GM21737 (cell line): ENCODE data around the gene PTH1R.

Experiments used
- ATAC-seq: cut with Tn5 transposase; IDR thresholded peaks from one replicate; pipeline ENCODE4 v1.9.1; 2021; ENCODE audit warnings: mild to moderate bottlenecking, moderate library complexity; ENCODE audit not compliant: unreplicated experiment

PTH1R gene

GRCh38 chr3:46897829-46898320 lies 20.4 kb downstream of the PTH1R start:
- ATAC-seq = no peak

GRCh38 chr3:46898321-46899150 lies 21.0 kb downstream of the PTH1R start:
- no peak for ATAC-seq

DNA sequence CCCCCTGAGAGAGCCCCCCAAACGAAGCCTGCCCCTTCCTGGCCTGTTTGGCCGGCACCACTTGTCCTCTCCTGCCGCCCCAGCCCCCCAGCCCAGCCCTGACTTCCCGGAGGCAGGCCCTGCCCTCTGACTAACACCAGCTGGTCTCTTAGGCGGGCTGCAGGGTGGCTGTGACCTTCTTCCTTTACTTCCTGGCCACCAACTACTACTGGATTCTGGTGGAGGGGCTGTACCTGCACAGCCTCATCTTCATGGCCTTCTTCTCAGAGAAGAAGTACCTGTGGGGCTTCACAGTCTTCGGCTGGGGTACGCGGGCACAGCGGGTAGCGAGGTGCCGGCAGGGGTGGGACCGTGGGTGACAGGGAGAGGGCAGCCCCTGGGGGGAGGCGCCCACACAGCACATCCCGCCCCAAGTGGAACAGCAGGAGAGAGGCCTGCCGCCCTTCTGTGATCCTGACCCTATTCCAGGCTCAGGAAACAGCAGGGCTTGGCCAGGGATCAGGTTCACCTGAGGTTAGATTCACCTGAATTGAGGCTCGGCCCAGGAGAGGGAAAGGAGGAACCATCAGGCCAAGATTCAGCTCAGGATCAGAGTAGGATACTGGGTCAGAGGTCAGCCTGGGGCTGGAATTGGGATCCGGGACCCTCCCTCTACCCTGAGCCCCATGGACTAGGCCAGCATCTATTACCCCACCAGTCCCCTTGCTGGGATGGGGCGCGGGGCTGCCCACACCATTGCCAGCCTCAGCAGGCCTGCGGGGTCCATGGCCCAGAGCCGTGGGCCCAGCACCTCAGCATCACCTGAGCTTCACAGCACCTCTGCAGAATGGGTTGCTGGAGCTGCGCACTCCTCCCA lies 21.9 kb downstream of the PTH1R start:
- no peak for ATAC-seq

DNA sequence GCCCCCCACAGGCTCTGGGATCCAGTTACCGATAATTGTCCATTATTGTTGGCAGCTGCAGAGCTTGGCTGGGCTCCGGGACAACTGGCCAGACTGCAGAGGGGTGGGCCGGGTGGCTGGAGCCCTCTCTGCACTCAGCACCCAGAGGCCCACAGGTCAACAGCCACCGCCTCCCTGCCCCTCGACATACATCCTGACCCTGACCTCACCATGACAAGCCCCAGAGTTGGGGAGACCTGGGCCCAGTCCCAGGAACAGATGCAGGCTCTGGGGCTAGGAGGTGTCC lies 22.4 kb downstream of the PTH1R start:
- no peak for ATAC-seq

GRCh38 chr3:46900356-46900755 lies 22.8 kb downstream of the PTH1R start:
- no peak for ATAC-seq

GRCh38 chr3:46901061-46901460 lies 23.5 kb downstream of the PTH1R start:
- ATAC-seq = no peak

DNA sequence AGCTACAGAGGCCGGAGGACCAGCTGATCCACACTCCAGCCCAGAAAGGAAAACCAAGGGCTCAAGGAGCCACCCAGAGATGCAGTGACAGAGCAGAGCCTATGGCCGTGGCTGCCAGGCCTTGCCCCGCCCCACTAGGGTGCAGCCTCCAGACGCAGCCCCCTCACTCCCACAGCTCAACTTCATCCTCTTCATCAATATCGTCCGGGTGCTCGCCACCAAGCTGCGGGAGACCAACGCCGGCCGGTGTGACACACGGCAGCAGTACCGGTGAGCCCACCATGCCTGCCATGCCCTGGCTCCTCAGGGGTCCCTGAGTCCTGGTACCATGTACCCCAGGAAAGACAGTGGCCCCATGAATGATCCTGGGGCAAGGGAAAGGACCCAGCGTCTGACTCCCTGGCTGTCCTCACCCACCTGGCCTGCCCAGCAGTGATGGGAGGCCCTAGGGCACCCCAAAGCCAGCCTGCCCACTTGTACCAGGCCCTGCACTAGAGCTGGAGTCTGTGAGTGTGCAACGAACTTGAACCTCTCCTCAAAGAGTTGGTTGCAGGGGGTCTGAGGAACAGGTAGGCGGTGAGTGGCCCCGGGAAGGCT lies 24.2 kb downstream of the PTH1R start:
- no peak for ATAC-seq

GRCh38 chr3:46902188-46902631 lies 24.7 kb downstream of the PTH1R start:
- no peak for ATAC-seq

DNA sequence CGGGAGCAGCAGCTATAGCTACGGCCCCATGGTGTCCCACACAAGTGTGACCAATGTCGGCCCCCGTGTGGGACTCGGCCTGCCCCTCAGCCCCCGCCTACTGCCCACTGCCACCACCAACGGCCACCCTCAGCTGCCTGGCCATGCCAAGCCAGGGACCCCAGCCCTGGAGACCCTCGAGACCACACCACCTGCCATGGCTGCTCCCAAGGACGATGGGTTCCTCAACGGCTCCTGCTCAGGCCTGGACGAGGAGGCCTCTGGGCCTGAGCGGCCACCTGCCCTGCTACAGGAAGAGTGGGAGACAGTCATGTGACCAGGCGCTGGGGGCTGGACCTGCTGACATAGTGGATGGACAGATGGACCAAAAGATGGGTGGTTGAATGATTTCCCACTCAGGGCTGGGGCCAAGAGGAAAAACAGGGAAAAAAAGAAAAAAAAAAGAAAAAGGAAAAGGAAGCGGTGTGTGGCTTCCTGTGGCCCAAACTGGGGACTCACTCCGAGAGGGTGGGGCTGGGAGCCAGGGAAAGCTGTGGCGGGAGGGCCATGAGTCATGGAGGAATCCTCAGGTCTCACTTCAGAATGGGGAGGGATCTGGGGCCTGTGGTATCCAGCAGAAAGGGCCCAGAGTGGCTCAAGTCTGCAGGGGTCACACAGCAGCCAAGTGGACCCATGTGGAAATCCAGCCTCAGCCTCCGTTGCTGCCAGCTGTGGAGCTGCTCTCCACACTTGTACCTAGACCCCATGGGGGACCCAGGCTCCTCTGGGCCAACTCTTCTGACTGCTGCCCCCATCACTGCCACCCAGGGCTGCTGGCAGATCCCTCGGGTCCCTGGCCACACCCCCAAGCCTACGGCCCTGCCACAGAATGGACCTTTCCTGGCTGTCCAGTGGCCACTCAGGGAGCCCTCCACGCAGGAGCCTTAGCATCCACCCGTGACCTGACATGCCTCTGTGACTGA lies 26.1 kb downstream of the PTH1R start:
- ATAC-seq = no peak

- no peak for ATAC-seq
Measured at GRCh38 chr3:46904303-46905212, 27.0 kb downstream of the PTH1R start.

DNA sequence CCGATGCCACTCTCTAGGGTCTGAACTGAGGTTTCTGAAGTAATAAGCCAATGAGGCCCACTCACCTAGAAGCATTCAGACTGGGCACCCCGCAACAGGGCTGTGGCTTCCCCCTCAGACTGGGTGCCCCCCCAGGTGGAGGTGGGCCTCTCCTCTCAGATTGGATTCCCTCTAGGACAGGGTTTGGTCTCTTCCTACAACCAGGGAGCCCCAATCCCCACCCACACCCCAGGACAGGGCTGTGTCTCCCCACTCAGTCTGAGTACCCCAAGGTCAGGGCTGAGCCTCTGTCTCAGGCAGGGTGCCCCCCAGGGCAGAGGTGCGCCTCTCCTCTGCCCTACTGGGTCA lies 27.7 kb downstream of the PTH1R start:
- no peak for ATAC-seq

GRCh38 chr3:46905661-46906451 lies 28.3 kb downstream of the PTH1R start:
- ATAC-seq = no peak

DNA sequence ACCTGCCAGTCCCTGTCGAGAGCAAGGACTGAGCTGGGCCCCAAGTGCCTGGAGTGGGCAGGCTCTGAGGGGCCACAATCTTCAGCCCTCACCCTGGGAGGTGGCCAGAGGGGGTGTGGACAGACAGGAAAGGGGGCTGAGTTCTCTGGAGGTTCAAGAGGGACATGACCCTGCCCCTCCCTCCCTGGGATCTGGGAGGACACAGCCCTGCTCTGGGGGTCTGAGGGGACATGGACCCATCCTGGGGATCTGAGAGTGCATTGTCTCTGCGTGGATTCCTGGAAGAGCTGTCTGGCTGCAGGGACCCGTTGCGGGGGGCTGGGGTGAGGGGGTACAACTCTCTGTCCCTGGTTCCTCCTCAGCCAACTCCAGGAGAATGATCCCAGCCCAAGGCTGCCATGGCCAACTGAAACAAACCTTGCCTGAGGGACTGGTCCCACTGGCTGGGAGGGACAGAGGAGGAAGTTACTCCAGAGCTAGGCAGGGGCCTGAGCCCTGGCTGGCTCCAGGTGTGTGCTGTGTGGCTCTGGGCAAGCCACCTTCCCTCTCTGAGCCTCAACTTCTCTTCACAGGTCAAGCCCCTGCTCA lies 29.0 kb downstream of the PTH1R start:
- ATAC-seq = no peak

DNA sequence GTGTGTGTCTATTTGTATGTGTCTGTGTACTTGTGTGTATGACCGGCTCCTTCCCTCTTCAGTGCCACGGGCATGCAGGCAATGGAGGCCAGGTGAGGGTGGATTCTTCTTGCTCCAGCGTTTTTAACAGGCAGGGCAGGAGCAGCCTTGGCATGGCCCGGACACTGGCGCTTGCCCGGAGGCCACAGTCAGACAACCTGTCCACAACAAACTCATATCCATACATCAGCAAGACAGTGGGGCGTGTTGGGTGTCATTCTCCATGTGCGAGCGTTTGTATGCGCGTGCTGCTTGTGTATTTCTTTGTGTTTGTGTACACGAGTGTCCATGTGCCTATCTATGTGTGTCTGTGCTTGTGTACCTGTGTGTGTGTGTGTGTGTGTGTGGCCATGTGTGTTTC lies 29.8 kb downstream of the PTH1R start:
- ATAC-seq = no peak

- no peak for ATAC-seq
Measured at GRCh38 chr3:46907960-46908293, 30.4 kb downstream of the PTH1R start.

DNA sequence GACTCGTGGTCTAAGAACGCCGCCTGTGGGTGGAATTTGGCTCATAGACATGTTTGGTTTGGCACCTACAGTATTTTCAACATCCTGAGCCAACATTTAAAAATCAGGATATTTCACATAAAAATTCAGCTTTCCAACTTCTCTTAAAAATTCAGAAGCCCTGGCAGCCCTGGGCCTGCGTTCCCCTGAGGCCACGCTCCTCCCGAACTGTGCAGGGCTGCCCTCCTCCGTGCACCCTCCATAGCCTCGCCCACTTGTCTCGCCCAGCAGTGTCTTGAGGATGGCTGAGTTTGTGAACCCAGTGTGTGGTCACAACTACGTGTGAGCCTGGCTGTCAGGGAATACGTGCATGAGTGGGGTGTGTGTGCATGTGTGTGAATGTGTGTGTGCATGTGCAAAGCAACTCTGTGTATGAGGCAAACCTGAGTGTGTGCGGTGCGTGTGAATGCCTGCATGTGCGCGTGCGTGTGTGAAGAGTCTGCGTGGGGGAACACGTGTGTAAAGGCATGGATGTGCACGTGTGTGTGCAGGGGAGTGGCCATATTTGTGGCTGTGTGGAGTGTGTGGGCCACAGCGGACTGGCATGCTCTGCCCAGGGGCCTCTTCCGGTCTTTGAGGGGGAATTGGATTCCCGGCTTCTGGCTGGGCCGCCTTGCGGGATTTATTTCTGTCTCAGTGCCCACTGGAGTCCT lies 30.9 kb downstream of the PTH1R start:
- ATAC-seq = no peak

GRCh38 chr3:46908986-46909534 lies 31.5 kb downstream of the PTH1R start:
- ATAC-seq = no peak
